WI38 (cell line): ENCODE results near the gene HARS2.
"Not testable (repeated sequence)": the region's sequence is repeated elsewhere in the genome, so short reads cannot be mapped to it uniquely, and the experiment has no call there.

Experiments used
- H3K4me3 ChIP-seq: 2 replicates; pipeline ENCODE4 v1.5.1; 2011; ENCODE audit warnings: low read depth, mild to moderate bottlenecking, control low read depth, low read length
- TF ChIP-seq, protein P1 (sequence below): IDR thresholded peaks from 2 replicates; pipeline ENCODE4 v1.5.1; 2012; ENCODE audit warnings: low read depth, mild to moderate bottlenecking, control low read depth, low read length

Gene HARS2

DNA sequence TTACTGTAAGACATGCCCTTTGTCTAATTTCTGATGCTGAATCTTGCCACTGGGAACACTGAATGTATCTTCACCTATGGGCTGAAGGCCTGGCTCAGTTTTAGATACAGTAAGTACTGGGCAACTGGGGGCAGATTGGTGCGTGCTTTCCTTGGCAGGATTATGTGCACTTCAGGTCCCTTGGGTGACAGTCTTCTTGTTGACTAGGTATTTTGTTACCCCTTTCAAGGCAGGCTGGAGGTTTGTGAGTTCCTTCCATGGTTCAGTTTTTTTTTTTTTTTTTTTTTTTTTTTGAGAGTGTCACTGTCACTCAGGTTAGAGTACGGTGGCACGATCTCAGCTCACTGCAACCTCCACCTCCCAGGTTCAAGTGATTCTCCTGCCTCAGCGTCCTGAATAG, 16.6 kb downstream of the HARS2 start:
- H3K4me3 ChIP-seq: no peak overlapping the region
- TF ChIP-seq, protein P1, sequence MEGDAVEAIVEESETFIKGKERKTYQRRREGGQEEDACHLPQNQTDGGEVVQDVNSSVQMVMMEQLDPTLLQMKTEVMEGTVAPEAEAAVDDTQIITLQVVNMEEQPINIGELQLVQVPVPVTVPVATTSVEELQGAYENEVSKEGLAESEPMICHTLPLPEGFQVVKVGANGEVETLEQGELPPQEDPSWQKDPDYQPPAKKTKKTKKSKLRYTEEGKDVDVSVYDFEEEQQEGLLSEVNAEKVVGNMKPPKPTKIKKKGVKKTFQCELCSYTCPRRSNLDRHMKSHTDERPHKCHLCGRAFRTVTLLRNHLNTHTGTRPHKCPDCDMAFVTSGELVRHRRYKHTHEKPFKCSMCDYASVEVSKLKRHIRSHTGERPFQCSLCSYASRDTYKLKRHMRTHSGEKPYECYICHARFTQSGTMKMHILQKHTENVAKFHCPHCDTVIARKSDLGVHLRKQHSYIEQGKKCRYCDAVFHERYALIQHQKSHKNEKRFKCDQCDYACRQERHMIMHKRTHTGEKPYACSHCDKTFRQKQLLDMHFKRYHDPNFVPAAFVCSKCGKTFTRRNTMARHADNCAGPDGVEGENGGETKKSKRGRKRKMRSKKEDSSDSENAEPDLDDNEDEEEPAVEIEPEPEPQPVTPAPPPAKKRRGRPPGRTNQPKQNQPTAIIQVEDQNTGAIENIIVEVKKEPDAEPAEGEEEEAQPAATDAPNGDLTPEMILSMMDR: no peak

DNA sequence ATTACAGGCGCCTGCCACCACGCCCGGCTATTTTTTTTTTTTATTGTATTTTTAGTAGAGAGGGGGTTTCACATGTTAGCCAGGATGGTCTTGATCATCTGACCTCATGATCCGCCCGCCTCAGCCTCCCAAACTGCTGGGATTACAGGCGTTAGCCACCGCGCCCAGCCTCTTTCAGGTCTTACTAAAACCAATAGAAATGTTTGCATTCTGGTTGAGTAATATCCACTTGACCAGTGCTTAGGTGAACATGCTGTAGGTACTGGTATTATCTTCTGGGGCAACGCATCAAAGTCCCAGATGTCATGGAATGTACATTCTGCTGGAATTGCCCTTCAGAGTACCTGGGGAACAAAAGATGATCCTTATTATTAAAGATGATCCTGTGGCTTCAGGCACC, 17.5 kb downstream of the HARS2 start:
- not testable (repeated sequence) for H3K4me3 ChIP-seq

DNA sequence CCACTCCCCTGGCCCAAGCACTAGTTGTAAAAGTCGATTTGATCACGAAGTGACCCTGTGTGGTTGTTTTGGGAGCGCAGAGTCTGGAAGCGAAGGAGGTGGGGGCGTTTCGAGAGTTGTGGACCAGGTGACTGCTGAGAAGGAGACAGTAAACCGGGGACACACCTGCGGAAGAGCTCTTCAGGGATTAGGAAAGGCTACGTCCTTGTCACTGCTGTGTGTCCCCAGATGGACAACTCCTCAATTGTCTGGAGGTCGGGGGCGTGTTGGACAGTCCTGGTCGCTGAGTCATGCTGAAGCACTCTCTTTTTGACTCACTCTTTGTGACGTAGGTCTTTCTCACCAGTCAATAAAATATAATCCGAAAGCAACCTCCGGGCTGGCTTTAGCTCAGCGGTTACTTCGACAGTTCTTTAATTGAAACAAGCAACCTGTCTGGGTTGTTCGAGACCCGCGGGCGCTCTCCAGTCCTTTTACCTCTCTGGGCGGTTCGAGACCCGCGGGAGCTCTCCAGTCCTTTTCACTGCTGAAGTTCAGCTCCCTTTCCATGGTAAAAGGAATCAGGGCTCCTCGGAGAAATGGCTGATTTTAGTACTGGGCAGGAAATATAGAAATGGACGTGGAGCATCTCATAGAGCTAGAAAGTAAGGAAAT, 19.8 kb downstream of the HARS2 start:
- TF ChIP-seq, protein P1: no peak

DNA sequence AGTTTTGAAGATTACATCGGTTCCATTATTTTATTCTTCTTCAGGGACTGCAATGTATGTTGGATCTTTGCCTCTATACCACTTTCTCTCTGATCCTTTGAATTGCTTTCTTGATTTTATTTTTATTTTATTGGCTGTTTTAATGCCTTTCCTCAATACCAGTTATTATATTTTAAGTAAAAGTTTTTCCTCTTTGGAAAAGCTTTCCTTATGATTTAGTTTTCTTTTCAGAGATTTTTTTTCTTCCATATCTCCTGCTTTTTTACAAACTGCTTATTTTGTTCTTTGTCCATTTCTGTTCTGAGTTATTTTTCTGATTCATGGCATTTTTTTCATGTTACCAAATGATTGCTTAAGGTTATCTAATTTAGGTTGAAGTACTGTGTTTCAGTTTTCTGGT, 20.5 kb downstream of the HARS2 start:
- TF ChIP-seq, protein P1: no peak
- no peak overlapping the region for H3K4me3 ChIP-seq

More for the DNA sequence above, 19.8 kb downstream of the HARS2 start:
- H3K4me3 ChIP-seq: peak overlapping the region; percentile 59

DNA sequence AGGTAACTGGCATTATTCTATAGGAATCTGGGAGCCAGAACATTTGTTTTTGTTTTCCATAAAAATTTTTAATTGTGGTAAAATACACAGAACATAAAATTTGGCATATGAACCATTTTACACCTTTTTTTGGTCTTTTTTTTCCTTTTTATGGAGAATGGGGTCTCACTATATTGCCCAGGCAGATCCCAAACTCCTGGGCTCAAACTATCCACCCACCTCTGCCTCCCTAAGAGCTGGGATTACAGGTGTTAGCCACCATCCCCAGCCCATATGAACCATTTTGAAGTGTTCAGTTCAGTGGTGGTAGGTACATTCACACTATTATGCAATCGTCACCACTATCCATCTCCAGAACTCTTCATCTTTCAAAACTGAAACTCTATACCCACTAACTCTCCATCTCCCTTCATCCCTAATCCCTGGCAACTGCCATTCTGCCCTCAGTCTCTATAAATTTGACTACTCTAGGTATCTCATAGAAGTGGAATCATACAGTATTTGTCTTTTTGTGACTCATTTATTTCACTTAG, 22.4 kb downstream of the HARS2 start:
- no peak overlapping the region for H3K4me3 ChIP-seq
- TF ChIP-seq, protein P1: no peak

DNA sequence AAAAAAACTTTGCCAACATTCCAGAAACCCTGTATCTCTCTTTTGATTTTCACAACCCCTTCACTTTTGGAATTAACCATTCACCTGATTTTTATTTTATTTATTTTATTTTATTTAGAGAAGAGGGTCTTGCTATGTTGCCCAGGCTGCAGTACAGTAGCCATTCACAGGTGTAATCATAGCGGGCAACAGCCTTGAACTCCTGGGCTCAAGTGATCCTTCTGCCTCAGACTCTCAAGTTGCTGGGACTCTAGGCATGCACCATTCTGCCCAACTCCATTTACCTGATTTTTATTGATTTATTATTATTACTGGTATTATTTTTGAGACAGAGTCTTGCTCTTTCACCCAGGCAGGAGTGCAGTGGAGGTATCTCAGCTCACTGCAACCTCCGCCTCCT, 25.0 kb downstream of the HARS2 start:
- not testable (repeated sequence) for H3K4me3 ChIP-seq

DNA sequence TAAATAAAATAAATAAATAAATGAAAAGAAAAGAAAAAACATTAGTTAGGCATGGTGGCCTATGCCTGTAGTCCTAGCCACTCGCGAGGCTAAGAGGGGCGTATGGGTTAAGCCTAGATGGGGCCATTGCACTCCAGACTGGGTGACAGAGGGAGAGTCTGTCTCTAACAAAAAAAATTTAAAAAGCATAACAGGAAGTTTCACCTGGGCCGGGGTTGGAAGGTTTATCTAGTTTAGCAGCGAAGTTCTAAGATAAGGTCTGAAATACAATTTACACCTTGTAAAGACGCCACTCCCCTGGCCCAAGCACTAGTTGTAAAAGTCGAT, 27.0 kb downstream of the HARS2 start:
- H3K4me3 ChIP-seq: 0 out of 2 replicates have a peak overlapping the region, but pooled peaks have one; percentile 8
- TF ChIP-seq, protein P1: no peak

DNA sequence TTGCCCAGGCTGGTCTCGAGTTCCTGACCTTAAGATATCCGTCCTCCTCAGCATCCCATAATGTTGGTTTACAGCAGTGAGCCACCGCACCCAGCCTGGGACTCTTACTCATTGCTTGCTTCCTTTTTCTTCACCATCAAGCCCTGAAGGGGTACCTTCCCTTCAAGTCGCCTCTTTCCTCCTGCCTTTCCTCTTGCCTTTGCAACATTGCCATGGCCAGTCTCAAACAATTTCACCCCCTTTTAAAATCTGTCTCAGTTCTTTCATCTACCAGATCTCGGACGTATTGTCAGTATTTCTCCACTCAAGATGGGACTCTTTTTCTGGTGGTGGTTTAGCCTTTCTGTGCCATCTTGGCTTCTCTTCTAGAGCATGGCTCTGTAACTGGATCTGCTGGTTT, 29.5 kb downstream of the HARS2 start:
- H3K4me3 ChIP-seq: not testable (repeated sequence)

DNA sequence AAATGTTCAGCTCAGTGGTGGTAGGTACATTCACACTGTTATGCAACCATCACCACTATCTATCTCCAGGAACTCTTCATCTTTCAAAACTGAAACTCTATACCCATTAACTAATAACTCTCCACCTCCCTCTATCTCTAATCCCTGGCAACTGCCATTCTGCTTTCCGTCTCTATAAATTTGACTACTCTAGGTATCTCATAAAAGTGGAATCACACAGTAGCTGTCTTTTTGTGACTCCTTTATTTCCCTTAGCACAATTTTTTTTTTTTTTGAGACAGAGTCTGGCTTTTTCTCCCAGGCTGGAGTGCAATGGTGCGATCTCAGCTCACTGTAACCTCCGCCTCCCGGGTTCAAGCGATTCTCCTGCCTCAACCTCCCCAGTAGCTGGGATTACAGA, 30.1 kb downstream of the HARS2 start:
- not testable (repeated sequence) for H3K4me3 ChIP-seq
